Ammon's horn (tissue), 1 donor: ENCODE measurements around the gene DNHD1.

ENCODE experiments used
- DNase-seq: peaks from one replicate; pipeline ENCODE4 v3.0.0-alpha.2; 2016; ENCODE audit warnings: low spot score

DNHD1 gene, protein sequence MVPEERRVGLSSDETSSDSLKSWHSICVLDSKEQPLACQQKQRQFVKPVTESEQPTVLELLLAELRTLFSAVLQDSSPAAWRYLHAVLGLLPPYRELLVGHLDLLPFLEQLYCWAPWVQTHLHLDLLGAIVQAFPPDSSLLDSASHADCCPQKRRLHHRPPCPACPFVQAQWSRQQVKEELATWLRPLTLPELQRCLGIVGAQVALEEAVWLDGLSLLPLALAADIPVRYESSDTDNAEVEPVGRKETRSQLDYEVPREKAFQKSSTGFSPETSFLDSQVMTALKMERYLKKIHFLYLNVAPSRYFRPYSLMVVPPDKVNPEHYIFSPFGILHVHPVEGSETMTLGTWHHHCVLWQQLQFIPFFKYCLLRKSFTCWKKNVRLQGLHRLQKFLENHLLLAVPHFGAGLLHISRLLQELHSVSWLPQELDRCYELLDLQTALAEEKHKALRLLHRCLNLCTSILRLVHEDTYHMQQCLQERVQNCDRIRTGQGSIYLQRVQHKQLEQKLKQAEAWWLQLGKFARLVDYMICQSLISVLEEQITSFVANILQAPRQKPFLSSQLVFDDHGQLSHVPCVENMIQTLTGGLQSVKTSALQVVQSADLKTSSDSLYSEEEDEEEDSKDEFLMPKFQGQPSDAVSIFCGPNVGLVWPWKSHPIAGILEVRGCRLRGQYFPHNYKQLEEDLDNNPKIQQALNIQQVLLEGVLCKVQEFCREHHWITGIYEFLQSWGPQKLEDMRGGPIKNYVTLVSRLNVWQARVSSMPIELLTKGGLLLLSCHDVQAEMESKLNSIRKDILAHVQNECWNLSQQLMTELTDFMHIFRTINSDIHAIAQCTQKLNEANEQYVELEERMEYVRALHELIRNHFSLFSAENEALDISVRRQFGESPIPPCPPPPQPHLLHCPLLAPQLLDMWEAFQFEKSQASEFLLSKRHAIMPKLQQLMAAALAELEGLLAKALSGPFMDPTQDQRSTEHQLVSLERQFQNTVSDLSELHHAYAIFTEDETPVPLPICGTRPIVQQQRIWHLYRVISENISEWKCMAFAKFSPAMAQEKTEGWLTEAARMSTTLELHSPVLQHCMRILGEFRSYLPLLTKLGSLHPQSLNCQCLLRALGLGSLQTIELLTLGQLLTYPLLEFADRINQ (N-terminal part only)

GRCh38 chr11:6497069-6497839 lies at the start of gene DNHD1:
DNHD1 (plus strand) TSS chr11:6497280; CDS start chr11:6498216, 936 bp downstream.
- no peak for DNase-seq

DNA sequence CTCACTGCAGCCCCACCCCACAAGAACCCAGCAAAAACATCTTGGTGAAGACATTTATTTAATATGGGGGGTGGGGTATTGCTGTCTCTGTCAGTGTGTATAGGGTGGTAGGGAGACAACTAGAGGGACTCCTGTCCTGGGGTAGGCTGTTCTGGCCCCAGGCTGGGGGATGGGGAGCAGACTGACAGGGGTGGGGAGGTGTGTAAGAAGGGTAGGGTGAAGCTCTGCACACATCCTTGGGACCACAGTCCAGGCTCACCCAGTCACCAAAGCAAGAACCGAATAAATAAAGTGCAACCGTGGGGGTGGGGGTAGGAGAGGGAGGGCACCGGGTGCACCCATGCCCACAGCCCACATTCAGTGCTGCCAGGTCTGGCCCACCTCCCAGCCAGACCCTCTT lies 48.5 kb upstream of the DNHD1 start:
- no peak for DNase-seq

DNA sequence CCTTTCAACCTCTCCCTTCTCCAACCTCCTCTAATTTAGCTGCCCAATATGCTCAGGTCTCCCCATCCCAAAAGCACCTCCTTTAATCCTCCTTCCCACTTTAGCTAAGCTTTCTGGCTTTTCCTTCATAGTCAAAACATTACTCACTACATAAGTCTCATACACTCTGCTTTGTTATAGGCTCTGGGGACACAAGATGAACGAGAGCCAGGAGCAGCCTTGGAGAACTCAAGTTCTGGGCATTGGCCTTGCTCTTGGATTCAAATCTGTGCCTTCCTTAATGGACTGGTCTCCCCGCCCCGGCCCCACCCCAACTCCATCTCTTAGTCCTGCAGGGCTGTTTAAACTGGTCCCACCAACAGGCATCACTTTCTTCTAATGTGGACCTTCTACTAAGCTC lies 44.9 kb upstream of the DNHD1 start:
- DNase-seq: no peak

- DNase-seq: no peak
Observed at GRCh38 chr11:6453152-6453551, 43.9 kb upstream of the DNHD1 start.

DNA sequence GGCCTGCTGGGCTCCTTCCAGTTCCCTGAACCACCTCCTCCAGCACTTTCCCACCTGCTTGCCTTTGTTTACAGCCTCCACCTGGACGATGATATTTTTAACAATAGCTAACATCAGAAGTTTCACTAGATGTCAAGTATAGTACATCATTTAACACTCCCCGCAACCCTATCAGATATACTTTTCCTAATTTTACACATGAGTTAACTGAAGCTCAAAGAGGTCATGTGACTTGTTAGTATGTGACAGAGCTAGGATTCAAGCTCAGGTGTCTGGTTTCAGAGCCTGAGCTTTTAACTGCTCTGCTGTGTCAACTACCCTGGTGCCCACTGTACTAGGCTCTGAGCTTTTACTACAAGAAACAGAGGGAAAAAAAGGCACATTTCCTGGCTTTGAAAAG lies 42.0 kb upstream of the DNHD1 start:
- DNase-seq: no peak

DNA sequence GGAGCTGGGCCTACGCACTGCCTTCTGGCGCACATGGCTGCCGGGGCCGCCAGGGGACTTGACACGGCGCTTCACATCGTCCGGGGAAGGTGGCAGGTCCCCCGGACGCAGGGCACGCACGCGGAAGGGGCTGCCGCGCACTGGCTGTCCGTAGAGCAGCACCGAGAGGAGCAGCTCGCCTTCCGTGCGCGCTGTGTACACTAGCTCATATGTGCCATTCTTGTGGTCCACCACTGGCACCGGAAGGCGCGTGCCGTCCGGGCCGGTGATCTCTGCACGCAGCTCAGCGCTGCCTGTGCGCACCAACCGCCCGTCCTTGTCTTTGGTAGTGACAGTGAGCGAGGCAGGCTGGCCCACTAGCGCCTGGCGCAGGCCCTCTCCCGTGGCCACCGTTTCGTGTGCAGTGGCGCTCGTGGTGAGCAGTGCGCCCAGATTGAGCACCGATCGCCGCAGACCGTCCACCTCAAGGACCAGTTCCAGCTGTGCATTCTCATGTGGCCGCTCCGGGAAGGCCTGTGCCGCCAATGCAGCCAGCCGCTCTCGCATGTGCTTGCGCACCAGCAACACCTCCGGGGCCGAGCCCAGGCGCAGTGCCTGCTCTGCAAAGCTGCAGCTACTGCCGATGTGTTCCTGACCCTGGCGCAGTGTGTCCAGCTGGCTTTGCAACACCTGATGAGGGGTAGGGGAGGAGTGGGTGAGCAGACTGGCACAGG lies 40.6 kb upstream of the DNHD1 start:
- no peak for DNase-seq

DNA sequence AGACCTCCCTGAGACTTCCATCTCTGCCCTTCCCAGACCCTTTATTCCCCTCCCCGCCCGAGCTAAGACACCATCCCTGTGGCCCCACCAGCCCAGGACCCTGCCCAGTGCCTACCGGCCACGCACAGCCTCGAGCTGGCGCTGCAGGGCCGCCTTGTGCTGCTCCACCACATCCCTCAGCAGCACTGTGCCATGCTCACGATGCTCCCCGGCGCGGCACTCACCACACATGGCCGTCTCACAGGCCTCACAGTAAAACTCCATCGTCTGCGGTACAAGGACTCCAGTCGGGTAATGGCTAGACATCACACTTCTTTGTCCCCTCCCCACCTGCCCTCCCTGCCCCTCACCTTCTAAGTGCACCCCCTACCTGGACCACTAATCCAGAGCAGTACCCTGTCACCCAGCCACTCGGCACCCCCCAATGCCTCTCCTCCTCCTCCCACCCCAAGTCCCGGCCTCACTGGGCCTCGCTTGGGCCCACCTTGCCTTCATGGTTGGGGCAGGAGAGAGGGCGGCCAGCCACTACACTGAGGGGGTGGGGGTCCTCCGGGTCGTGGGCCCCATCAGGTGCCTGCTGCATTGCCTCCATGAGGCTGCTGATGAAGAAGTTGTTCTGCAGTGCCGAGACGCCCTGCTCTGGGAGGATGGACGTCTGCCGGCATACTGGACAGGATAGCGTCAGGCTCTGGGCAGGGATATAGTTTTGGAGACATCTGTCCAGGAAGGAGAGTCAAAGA lies 39.3 kb upstream of the DNHD1 start:
- no peak for DNase-seq

GRCh38 chr11:6458352-6459098 lies 38.6 kb upstream of the DNHD1 start:
- DNase-seq: no peak

DNA sequence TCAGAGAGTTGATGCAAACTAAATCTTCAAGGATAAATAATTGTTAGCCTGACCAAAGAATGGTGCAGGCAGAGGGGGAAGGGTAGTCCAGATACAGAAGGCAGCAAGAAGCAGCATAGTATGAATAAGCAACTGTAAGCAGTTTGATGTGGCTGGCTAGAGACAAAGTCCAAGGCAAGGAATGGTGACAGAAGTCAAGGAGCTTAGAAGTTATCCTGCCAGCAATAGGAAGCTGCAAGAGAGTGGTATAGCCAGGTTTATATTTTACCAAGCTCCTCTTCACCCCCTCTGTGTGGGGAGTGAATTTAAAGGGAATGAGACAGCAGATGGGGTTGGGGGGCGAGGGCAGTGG lies 38.0 kb upstream of the DNHD1 start:
- no peak for DNase-seq

DNA sequence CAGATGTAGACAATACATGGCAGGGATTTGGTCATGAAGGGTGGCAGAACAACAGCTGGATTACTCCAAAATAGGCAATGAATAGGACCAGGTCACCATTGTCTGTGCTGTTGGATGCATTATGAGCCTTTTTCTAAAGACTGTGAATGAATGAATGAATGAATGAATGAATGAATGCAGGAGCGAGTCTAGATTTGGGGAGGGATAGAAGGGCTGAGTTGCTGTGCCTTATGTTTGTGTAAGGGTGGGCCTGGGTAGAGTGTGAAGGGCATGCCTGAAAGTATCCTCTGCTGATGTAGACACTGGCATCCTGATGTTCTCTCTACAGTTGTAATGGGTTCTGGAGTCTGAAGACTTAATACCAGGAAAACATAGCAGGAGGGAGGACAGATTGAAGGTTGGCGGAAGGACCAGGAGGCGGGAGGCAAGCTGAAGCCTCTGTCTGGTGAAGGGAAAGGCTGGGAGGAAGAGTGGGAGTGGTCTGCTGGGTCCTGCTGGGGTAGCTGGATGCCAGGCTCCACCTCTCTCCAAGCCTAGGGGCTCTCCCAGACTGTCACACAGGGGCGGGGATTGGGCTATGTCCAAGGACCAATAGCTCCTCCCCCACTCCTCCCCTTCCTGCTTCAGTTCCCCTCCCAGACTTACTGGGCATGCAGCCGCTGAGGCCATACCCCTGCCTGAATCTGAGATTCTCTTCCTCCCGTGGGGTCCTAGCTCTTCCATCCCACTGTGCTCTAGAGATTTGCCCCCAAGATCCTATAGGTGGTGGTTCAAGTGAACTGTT lies 28.2 kb upstream of the DNHD1 start:
- DNase-seq: peak; percentile 94

DNA sequence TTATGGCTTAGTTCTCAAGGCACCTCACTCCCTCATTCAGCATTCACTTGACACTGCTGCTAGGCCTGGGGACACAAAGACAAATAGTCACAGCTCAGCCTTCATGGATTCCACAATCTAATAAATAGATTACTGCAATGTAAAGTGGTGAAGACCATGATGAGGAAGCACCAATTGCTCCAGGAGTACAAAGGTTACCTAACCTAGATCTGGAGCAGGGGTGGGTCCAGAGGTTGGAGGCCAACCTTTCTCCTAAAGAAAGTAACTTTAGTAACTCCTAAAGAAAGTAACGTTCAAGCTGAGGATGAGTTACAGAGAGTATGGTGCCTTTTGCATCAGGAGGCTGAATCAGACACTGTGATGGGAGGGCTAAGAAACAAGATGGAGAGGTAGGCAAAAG lies 27.5 kb upstream of the DNHD1 start:
- DNase-seq: no peak

DNA sequence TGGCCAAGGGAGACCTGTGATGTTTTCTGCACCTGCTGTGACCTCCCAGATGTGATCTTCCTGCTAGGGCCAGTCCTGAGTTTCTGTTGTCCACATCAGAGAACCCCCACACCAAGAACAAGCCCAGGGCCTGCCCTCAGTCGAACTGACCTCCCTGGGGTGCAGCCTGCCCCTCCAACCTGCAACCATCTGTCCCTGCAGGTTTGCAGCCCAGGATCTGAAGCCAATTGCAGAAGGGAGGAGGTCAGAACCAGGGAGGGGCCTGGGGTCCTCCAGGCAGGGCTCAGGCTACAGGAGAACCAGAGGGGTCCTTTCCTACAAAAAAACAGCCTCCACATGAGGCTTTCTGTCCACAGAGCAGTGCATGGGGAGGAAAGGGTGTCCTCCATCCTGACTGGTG lies 24.1 kb upstream of the DNHD1 start:
- no peak for DNase-seq

DNA sequence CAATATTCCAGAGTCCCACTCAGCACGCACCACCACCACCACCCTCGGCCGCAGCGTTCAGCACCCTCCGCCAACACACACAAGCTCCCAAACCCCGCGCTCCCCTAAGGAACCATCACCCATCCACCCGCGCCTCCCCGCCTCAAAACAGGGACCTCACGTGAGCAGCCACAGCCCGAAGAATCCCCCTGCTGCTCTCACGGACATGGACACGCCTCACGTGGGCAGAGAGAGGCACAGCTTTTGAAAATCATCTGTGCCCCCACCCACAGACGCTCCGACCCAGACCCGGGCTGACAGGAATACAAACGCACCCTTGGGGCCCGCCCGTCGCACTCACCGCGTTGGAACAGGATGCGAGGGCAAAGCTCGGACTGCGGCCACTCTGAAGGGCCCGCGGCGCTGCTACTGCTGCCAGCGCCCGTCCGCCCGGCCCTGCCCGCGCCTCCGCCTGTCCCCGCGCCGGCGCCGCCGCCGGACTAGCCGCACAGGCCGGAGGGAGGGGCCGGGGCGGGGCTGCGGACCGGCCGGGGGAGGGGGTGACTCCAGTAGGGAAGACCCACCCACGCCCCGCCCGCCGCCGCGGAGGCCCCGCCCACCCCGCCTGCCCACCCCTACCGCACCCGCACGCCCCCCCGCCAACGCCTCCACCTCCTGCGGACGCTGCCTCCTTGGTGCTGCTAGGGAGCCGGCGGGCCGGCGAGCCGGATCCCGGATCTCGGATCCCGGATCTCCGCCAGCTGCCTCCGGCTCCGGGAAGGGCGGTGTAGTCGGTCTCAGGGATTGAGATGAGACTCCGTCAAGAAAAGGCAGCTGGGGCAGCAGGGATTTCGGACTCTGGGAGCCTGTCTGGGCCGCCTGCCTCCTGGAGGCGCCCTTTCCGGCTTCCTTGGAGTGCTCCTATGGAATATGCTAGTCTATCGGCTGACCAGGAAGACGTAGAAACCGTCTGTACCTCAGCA lies 23.3 kb upstream of the DNHD1 start, which contains the start of gene TRIM3:
Gene TRIM3, minus strand, starts transcription at position 491 of the 962 bp plus-strand sequence. CDS start 8,246 bp downstream, outside the sequence.
- DNase-seq: peak; percentile 93

GRCh38 chr11:6474413-6474792 lies 22.7 kb upstream of the DNHD1 start:
- DNase-seq: no peak

DNA sequence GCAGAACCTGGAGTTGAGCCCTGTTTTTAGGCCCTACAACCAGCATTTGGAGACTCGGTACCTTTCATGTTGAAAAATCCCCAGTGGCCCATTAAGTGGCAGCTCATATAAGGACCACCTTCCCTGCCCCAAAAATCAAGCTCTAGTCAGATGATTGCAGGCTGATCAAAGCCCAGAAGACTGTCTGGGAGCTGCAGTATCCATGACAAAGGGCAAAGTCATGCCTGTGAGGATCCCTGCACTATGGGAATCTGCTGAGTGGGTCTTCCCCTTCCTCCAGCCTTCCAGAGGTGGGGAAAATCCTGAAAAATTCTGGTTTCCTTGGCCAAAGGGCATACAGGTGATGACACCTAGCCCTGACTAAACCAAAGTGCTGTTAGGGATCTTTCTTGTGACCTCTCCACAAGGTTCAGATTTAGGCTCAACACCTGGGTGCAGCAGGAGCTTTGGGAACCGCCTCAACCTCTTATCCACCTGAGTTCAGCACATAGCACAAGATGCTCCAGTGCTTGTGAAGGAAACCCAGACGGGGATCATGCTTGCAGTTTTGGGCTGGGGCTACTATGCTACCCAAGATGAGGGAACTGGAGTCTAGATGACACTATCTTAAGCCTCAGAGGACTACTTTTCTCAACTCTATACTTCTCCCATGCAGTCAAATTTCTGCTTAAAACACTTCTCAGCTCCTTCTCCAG lies 22.1 kb upstream of the DNHD1 start:
- no peak for DNase-seq

GRCh38 chr11:6475936-6476335 lies 21.1 kb upstream of the DNHD1 start:
- DNase-seq: no peak

DNA sequence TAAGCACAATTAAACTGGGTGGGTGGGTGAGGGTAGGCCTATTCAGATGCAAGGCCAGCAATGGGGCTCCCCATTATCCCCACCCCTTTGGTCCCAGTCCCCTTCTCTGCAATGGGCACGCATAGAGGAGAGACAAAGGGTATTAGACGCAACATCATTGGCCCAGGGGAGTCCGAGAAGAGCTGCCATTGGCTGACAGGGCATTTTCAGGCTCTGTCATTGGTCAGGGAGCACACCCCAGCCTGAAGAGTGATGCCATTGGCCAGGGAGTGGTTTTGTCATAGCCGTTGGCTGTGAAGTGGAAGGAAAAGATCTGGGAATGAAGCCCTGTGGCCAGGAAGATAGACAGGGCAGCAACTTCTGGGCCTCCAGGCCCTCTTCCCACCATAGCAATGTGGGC lies 20.5 kb upstream of the DNHD1 start:
- no peak for DNase-seq
